SH-SY5Y (cell line): Measurements from ENCODE around the gene TEX36.

Experiments used
- GATA2 ChIP-seq: IDR thresholded peaks from 2 replicates; pipeline ENCODE4 v1.6.1; 2011; ENCODE audit warnings: mild to moderate bottlenecking, low read depth, low read length
- GATA3 ChIP-seq: IDR thresholded peaks from 2 replicates; pipeline ENCODE4 v1.6.1; 2011; ENCODE audit warnings: low read depth, mild to moderate bottlenecking, low read length, moderate library complexity

- TF ChIP-seq GATA2 = peak; percentile 93
- TF ChIP-seq GATA3 = peak; percentile 74; the same call in 1 of the 2 replicates
Observed at GRCh38 chr10:125606414-125607010, 76.5 kb downstream of the TEX36 start.
